ENCODE measurements around the gene XAB2.
"Not testable (repeated sequence)": the region's sequence is repeated elsewhere in the genome, so short reads cannot be mapped to it uniquely, and the experiment has no call there.

Gene XAB2

GRCh38 chr19:7611541-7612279 is 17.6 kb downstream of the XAB2 start:
- no peak for DNase-seq

GRCh38 chr19:7610491-7611240 is 18.7 kb downstream of the XAB2 start:
- DNase-seq, result no peak

GRCh38 chr19:7607874-7608560 is 21.3 kb downstream of the XAB2 start:
- no peak for DNase-seq

- no peak for DNase-seq
Measured at GRCh38 chr19:7607212-7607873, 22.0 kb downstream of the XAB2 start.

GRCh38 chr19:7606289-7606688 is 23.1 kb downstream of the XAB2 start:
- DNase-seq, result no peak

GRCh38 chr19:7605490-7606222 is 23.7 kb downstream of the XAB2 start:
- no peak for DNase-seq

GRCh38 chr19:7603919-7604318 is 25.4 kb downstream of the XAB2 start:
- no peak for DNase-seq

GRCh38 chr19:7602935-7603497 is 26.3 kb downstream of the XAB2 start:
- DNase-seq, result no peak

GRCh38 chr19:7602240-7602934 is 27.0 kb downstream of the XAB2 start:
- no peak for DNase-seq

GRCh38 chr19:7600721-7601120 is 28.6 kb downstream of the XAB2 start:
- DNase-seq, result no peak

GRCh38 chr19:7598180-7598579 is 31.2 kb downstream of the XAB2 start:
- DNase-seq, result no peak

GRCh38 chr19:7597689-7598088 is 31.7 kb downstream of the XAB2 start:
- no peak for DNase-seq

- no peak for DNase-seq
Measured at GRCh38 chr19:7596211-7596937, 33.0 kb downstream of the XAB2 start.

GRCh38 chr19:7595466-7596133 is 33.7 kb downstream of the XAB2 start, which contains the start of gene CAMSAP3:
TSS of gene CAMSAP3 (plus strand) at chr19:7595863. CDS start at chr19:7596003, 140 bp downstream.
- no peak for DNase-seq

- DNase-seq, result no peak
Measured at GRCh38 chr19:7590256-7590655, 39.1 kb downstream of the XAB2 start.

GRCh38 chr19:7589822-7590221 is 39.5 kb downstream of the XAB2 start:
- no peak for DNase-seq

- no peak for DNase-seq
Measured at GRCh38 chr19:7582446-7582845, 46.9 kb downstream of the XAB2 start.

- no peak for DNase-seq
Measured at GRCh38 chr19:7579182-7579581, 50.2 kb downstream of the XAB2 start.

GRCh38 chr19:7578127-7578526 is 51.2 kb downstream of the XAB2 start:
- no peak for DNase-seq

- not testable (repeated sequence) for DNase-seq
Measured at GRCh38 chr19:7577422-7577821, 51.9 kb downstream of the XAB2 start.

Measured in right hindlimb (tissue), 1 donor.